Left ventricle myocardium inferior (tissue), 1 donor: ENCODE results near the gene PNMA8C. TPM values are rescaled to one million over a fixed set of nuclear protein-coding genes. Genes with fewer than 3 reads are reported as not detected.

Experiments
- DNase-seq: peaks from one replicate; pipeline ENCODE4 v3.0.0-alpha.2; 2020
- H3K27ac ChIP-seq: fragments of 200-600 bp; replicated peaks from 2 replicates; pipeline ENCODE4 v1.8.0; 2021
- H3K27me3 ChIP-seq: fragments of 200-600 bp; 2 replicates; pipeline ENCODE4 v1.8.0; 2021; ENCODE audit warnings: low read depth
- H3K36me3 ChIP-seq: fragments of 200-600 bp; 2 replicates; pipeline ENCODE4 v1.8.0; 2021
- H3K4me1 ChIP-seq: fragments of 200-600 bp; 2 replicates; pipeline ENCODE4 v1.8.0; 2021
- H3K4me3 ChIP-seq: fragments of 200-600 bp; 2 replicates; pipeline ENCODE4 v1.8.0; 2021; ENCODE audit warnings: mild to moderate bottlenecking, moderate library complexity
- H3K9me3 ChIP-seq: fragments of 200-600 bp; replicated peaks from 2 replicates; pipeline ENCODE4 v1.8.0; 2021
- CTCF ChIP-seq: fragments of 200-600 bp; IDR thresholded peaks from 2 replicates; pipeline ENCODE4 v1.8.0; 2021; ENCODE audit warnings: antibody characterized with exemption, mild to moderate bottlenecking, borderline replicate concordance
- intact Hi-C: fragments of 100-400 bp; cut with micrococcal nuclease; formaldehyde crosslinking; loops from one replicate; pipeline ENCODE4 v1.11.0; 2022
- total RNA-seq: library from RNA; stranded (reverse); fragmentation: NEBNext Ultra II Directional; extraction: Animal tissue kit (Norgen Biotek cat#: 25700); gene quantifications from one replicate; pipeline ENCODE4 v1.2.1, GENCODE V29; 2021
- donor health status: DM: no; HTN: yes; CAD: no; lungs with severe emphysema.

The PNMA8C gene
- total RNA-seq, 1 donor from 2014 or later = not detected

GRCh38 chr19:46385636-46386035, 43.1 kb downstream of the PNMA8C start:
- H3K4me3 ChIP-seq = no peak overlapping the region
- no peak for TF ChIP-seq CTCF
- no peak for DNase-seq
- no peaks in the 10 kb centered on the region for H3K27me3 ChIP-seq
- no peaks in the 10 kb centered on the region for H3K9me3 ChIP-seq
- H3K36me3 ChIP-seq = peaks cover 76% of the 10 kb centered on the region
- peaks cover 29% of the 10 kb centered on the region for H3K4me1 ChIP-seq
- intact Hi-C loops = no loop called here
- no peak overlapping the region for H3K27ac ChIP-seq

GRCh38 chr19:46384396-46384795, 44.3 kb downstream of the PNMA8C start:
- H3K4me1 ChIP-seq = peaks cover 40% of the 10 kb centered on the region
- H3K27ac ChIP-seq = peak overlapping the region; percentile 51

GRCh38 chr19:46383846-46384245, 44.9 kb downstream of the PNMA8C start:
- peaks cover 65% of the 10 kb centered on the region for H3K36me3 ChIP-seq
- peak overlapping the region; percentile 51 for H3K27ac ChIP-seq
- H3K9me3 ChIP-seq = no peaks in the 10 kb centered on the region
- no peaks in the 10 kb centered on the region for H3K27me3 ChIP-seq
- intact Hi-C loops = no loop called here
- H3K4me3 ChIP-seq = no peak overlapping the region
- H3K4me1 ChIP-seq = peaks cover 45% of the 10 kb centered on the region
- no peak for DNase-seq
- TF ChIP-seq CTCF = no peak

More at GRCh38 chr19:46384396-46384795, 44.3 kb downstream of the PNMA8C start:
- no peak for TF ChIP-seq CTCF
- no peak overlapping the region for H3K4me3 ChIP-seq
- DNase-seq = peak; percentile 46
- H3K36me3 ChIP-seq = peaks cover 64% of the 10 kb centered on the region
- no peaks in the 10 kb centered on the region for H3K27me3 ChIP-seq
- H3K9me3 ChIP-seq = no peaks in the 10 kb centered on the region
- intact Hi-C loops = no loop called here

- no peaks in the 10 kb centered on the region for H3K9me3 ChIP-seq
- DNase-seq = no peak
- intact Hi-C loops = no loop called here
These were observed 45.4 kb downstream of the PNMA8C start for GRCh38 chr19:46383171-46383815.

GRCh38 chr19:46381756-46382345, 46.9 kb downstream of the PNMA8C start:
- no peaks in the 10 kb centered on the region for H3K9me3 ChIP-seq
- no peak for TF ChIP-seq CTCF
- H3K4me1 ChIP-seq = peaks cover 61% of the 10 kb centered on the region
- H3K27ac ChIP-seq = no peak overlapping the region
- peaks cover 51% of the 10 kb centered on the region for H3K36me3 ChIP-seq
- no peak for DNase-seq
- H3K4me3 ChIP-seq = no peak overlapping the region
- no peaks in the 10 kb centered on the region for H3K27me3 ChIP-seq
- intact Hi-C loops = no loop called here

More at GRCh38 chr19:46383171-46383815, 45.4 kb downstream of the PNMA8C start:
- Histone ChIP-seq H3K27ac (peak overlapping the region; percentile 51), H3K27me3 (no peaks in the 10 kb centered on the region), H3K4me3 (no peak overlapping the region), H3K36me3 (peaks cover 61% of the 10 kb centered on the region), H3K4me1 (peaks cover 50% of the 10 kb centered on the region)
- TF ChIP-seq CTCF = no peak
